ENCODE data around the gene MCOLN1.

MCOLN1 gene

GRCh38 chr19:7554990-7555864 is 32.8 kb downstream of the MCOLN1 start:
- no peak overlapping the region for H2AFZ ChIP-seq
- no peak overlapping the region for H3K4me3 ChIP-seq (ENCODE audit: low read depth, low read length)
- H3K36me3 ChIP-seq (ENCODE audit: control insufficient read depth, insufficient read depth, low read length), result no peaks in the 10 kb centered on the region
- no peaks in the 10 kb centered on the region for H3K27me3 ChIP-seq (ENCODE audit: control insufficient read depth, insufficient read depth, low read length)
- no peak overlapping the region for H3K4me2 ChIP-seq (ENCODE audit: low read length)
- no peaks in the 10 kb centered on the region for H3K9me3 ChIP-seq (ENCODE audit: control insufficient read depth, low read length)
- no peaks in the 10 kb centered on the region for H3K79me2 ChIP-seq
- H3K27ac ChIP-seq, result no peak overlapping the region
- peaks cover 2% of the 10 kb centered on the region for H3K4me1 ChIP-seq
- H3K9ac ChIP-seq, result no peak overlapping the region
- TF ChIP-seq CTCF (IDR thresholded peaks at IDR 0.05), result no peak

- no peaks in the 10 kb centered on the region for H3K36me3 ChIP-seq (ENCODE audit: control insufficient read depth, insufficient read depth, low read length)
These were observed 34.4 kb downstream of the MCOLN1 start for GRCh38 chr19:7556696-7557315.

GRCh38 chr19:7558667-7559066 is 36.2 kb downstream of the MCOLN1 start:
- no peaks in the 10 kb centered on the region for H3K36me3 ChIP-seq (ENCODE audit: control insufficient read depth, insufficient read depth, low read length)
- no peak overlapping the region for H3K27ac ChIP-seq
- H3K9ac ChIP-seq, result no peak overlapping the region
- no peak overlapping the region for H3K4me2 ChIP-seq (ENCODE audit: low read length)
- no peak overlapping the region for H3K4me3 ChIP-seq (ENCODE audit: low read depth, low read length)
- H3K4me1 ChIP-seq, result no peaks in the 10 kb centered on the region
- no peak for TF ChIP-seq CTCF (IDR thresholded peaks at IDR 0.05)
- no peaks in the 10 kb centered on the region for H3K27me3 ChIP-seq (ENCODE audit: control insufficient read depth, insufficient read depth, low read length)
- no peak overlapping the region for H2AFZ ChIP-seq
- H3K9me3 ChIP-seq (ENCODE audit: control insufficient read depth, low read length), result no peaks in the 10 kb centered on the region
- H3K79me2 ChIP-seq, result no peaks in the 10 kb centered on the region

More at GRCh38 chr19:7556696-7557315, 34.4 kb downstream of the MCOLN1 start:
- H3K27me3 ChIP-seq (ENCODE audit: control insufficient read depth, insufficient read depth, low read length), result no peaks in the 10 kb centered on the region
- H3K9me3 ChIP-seq (ENCODE audit: control insufficient read depth, low read length), result no peaks in the 10 kb centered on the region
- H3K9ac ChIP-seq, result no peak overlapping the region
- no peaks in the 10 kb centered on the region for H3K79me2 ChIP-seq
- no peak overlapping the region for H3K4me3 ChIP-seq (ENCODE audit: low read depth, low read length)
- no peak for TF ChIP-seq CTCF (IDR thresholded peaks at IDR 0.05)
- no peaks in the 10 kb centered on the region for H3K4me1 ChIP-seq
- H2AFZ ChIP-seq, result no peak overlapping the region
- no peak overlapping the region for H3K4me2 ChIP-seq (ENCODE audit: low read length)
- no peak overlapping the region for H3K27ac ChIP-seq

- Histone ChIP-seq H3K4me2 (ENCODE audit: low read length) (no peak overlapping the region), H3K9me3 (ENCODE audit: control insufficient read depth, low read length) (no peaks in the 10 kb centered on the region), H3K27me3 (ENCODE audit: control insufficient read depth, insufficient read depth, low read length) (no peaks in the 10 kb centered on the region), H3K27ac (no peak overlapping the region), H3K36me3 (ENCODE audit: control insufficient read depth, insufficient read depth, low read length) (no peaks in the 10 kb centered on the region), H3K9ac (no peak overlapping the region), H3K4me3 (ENCODE audit: low read depth, low read length) (no peak overlapping the region), H3K4me1 (no peaks in the 10 kb centered on the region), H3K79me2 (no peaks in the 10 kb centered on the region), H2AFZ (no peak overlapping the region)
- TF ChIP-seq CTCF (IDR thresholded peaks at IDR 0.05), result no peak
These were observed 36.7 kb downstream of the MCOLN1 start for GRCh38 chr19:7559102-7559501.

Data from parathyroid adenoma (tissue), 2 donors.